ENCODE results near the gene DCTN1.

The DCTN1 gene

GRCh38 chr2:74321737-74322136 lies 58.4 kb downstream of the DCTN1 start:
- no peak for DNase-seq (ENCODE audit: low read depth in 2 of 2)

- DNase-seq (ENCODE audit: low read depth in 2 of 2) = no peak
Measured at GRCh38 chr2:74317701-74318100, 62.4 kb downstream of the DCTN1 start.

GRCh38 chr2:74316627-74317295 lies 63.4 kb downstream of the DCTN1 start:
- no peak for DNase-seq (ENCODE audit: low read depth in 2 of 2)

GRCh38 chr2:74314107-74314506 lies 66.0 kb downstream of the DCTN1 start:
- DNase-seq (ENCODE audit: low read depth in 2 of 2) = no peak

GRCh38 chr2:74313497-74313896 lies 66.6 kb downstream of the DCTN1 start:
- DNase-seq (ENCODE audit: low read depth in 2 of 2) = no peak

GRCh38 chr2:74312913-74313312 lies 67.2 kb downstream of the DCTN1 start:
- no peak for DNase-seq (ENCODE audit: low read depth in 2 of 2)

Data from stimulated activated CD8-positive, alpha-beta memory T cell treated with anti-CD3 and anti-CD28 coated beads, Interleukin-7, amount 100 ng/mL, for 1 hour (primary cell).